ENCODE measurements around the gene IMPDH1.
A peak's percentile ranks its signal among the peaks of the same experiment; 100 is the strongest.
"Not testable (repeated sequence)": the region's sequence is repeated elsewhere in the genome, so short reads cannot be mapped to it uniquely, and the experiment has no call there.

The IMPDH1 gene

GRCh38 chr7:128409596-128410450 is at the start of gene IMPDH1:
TSS of gene IMPDH1 (minus strand) at chr7:128409982. CDS start at chr7:128409901, 81 bp downstream.
- DNase-seq (ENCODE audit: low read depth in 2 of 2) = peak; percentile 67 to 69

GRCh38 chr7:128459394-128459878 is 49.7 kb upstream of the IMPDH1 start:
- peak in 1 of 2 experiments; percentile 19 for DNase-seq (ENCODE audit: low read depth in 2 of 2)

GRCh38 chr7:128458956-128459355 is 49.2 kb upstream of the IMPDH1 start:
- no peak for DNase-seq (ENCODE audit: low read depth in 2 of 2)

GRCh38 chr7:128457385-128457784 is 47.6 kb upstream of the IMPDH1 start:
- DNase-seq (ENCODE audit: low read depth in 2 of 2) = not testable (repeated sequence)

DNA sequence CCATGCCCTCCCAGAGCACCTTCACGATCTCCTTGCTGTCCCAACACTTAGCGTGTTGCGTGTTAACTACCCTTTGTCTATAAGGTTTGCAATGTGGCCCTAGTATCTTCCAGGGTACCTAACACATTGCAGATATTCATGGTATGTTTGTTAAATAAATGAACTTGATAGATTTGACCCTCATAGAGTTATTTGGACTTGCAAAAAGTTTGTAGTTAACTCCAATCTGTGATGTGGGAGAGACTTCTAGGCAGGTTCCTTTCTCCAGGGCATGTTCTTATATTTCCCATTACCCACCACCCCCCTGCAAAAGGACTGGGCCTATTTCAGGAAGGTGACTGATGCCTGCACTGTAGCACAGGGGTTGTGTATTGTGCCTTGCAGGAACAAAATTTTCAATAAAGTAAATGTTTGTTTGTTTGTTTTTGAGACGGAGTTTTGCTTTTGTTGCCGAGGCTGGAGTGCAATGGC is 46.5 kb upstream of the IMPDH1 start:
- DNase-seq (ENCODE audit: low read depth in 2 of 2) = no peak

- peak; percentile 97 for DNase-seq (ENCODE audit: low read depth in 2 of 2)
Measured at GRCh38 chr7:128455543-128456254, 45.9 kb upstream of the IMPDH1 start, which contains the start of gene HILPDA. TSS of gene HILPDA (plus strand) at chr7:128455878. CDS start at chr7:128457269, 1,391 bp downstream.

GRCh38 chr7:128454808-128455542 is 45.2 kb upstream of the IMPDH1 start:
- peak in 1 of 2 experiments; percentile 22 for DNase-seq (ENCODE audit: low read depth in 2 of 2)

DNA sequence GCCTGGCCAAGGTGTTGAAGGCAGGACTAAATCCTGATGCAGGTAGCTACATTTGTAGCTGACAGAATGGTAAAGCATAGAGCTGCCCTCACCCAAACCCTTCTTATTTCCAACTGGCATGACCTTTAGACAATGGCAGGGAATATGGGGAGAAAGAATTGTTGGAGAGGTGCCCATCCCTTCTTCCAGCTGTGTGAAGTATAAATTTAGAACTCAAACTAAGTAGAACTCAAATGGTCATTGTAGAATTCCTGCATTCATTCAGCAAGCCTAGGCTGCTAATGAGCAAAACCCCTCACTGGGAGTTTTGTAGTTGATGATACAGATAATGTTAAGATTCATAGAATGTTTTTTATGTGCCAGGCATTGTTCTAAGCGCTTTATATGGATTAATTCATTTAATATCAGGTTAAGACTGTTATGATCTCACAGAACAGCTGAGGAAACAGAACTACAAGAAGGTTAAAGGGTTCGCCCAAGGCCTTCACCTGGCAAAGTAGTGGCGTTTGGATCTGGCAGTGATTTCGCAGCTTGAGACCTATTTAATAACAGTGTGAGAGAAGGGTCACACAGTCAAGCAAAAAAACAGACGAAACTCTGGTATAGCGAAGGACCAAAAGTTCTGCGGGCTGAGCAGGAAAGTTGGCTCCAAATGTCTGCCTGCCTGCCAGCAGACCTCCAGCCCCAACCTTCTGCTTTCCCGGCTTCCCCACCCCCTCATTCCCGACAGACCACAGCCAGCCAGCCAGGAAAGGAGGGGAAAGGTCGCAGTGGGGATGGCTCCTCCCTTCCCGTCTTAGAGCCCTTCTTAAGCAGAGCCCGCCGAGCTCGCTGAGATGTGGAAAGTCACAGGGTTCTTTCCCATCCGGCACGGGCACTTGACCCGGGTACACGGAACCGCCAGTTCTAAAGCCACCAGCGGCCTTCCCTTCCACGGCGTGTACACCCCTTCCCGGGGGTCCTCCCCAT is 44.3 kb upstream of the IMPDH1 start:
- DNase-seq (ENCODE audit: low read depth in 2 of 2) = peak; percentile 69 to 75

- no peak for DNase-seq (ENCODE audit: low read depth in 2 of 2)
Measured at GRCh38 chr7:128452552-128452951, 42.8 kb upstream of the IMPDH1 start.

DNA sequence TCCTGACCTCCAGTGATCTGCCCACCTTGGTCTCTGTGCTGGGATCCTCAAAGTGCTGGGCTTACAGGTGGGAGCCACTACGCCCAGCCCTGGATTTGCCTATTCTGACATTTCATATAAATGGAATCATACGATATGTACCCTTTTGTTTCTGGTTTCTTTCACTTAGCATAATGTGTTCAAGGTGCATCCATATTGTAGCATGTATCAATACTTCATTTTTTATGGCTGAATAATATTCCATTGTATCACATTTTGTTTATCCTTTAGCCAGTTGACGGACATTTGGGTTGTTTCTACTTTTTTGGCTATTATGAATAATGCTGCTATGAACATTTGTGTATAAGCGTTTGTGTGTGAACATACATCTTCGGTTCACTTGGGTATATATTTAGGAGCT is 41.1 kb upstream of the IMPDH1 start:
- no peak for DNase-seq (ENCODE audit: low read depth in 2 of 2)

DNA sequence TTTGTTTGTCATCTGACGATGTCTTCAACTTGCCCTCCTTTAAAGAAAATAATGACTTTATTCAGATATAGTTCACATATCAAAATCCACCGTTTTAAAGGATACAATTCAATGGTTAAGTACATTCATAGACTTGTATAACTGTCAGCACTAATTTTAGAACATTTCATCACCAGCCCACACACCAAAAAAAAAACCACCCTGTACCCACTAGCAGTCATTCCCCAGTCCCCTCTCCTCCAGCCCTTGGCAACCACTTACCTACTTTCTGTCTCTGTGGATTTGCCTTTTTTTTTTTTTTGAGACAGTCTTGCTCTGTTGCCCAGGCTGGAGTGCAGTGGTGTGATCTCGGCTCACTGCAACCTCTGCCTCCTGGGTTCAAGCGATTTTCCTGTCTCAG is 40.6 kb upstream of the IMPDH1 start:
- no peak for DNase-seq (ENCODE audit: low read depth in 2 of 2)

GRCh38 chr7:128448751-128449302 is 39.0 kb upstream of the IMPDH1 start:
- DNase-seq (ENCODE audit: low read depth in 2 of 2) = no peak

DNA sequence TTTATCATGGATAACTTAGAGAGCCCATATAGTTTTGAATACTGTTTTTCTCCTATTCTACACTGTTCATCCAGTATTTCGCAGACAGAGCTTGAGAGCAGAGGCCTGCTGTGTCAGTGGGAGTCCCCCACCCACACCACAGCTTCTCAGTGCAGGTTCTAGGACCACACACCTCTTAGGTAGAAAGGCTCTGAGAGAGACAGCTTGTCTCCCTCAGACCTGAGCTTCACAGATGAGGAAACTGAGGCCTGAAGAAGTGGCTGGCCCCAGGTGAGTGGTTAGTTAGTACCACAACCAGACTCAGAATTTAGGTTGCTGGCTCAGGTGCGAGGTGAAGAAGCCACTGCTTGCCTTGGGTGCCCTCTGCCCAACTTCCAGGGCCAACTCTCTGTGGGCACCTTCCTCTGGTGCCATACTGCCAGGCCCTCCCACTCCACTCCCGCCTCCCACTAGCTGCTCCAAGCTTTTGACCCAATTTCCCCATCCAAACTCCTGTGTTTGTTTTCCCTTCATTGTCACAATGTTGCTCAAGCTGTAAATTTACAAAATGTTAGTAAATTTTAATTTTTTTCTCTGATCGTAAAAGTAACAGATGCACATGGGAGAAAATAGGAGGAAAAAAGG is 38.3 kb upstream of the IMPDH1 start:
- DNase-seq (ENCODE audit: low read depth in 2 of 2) = no peak

- DNase-seq (ENCODE audit: low read depth in 2 of 2) = no peak
Measured at GRCh38 chr7:128446306-128446705, 36.5 kb upstream of the IMPDH1 start.

DNA sequence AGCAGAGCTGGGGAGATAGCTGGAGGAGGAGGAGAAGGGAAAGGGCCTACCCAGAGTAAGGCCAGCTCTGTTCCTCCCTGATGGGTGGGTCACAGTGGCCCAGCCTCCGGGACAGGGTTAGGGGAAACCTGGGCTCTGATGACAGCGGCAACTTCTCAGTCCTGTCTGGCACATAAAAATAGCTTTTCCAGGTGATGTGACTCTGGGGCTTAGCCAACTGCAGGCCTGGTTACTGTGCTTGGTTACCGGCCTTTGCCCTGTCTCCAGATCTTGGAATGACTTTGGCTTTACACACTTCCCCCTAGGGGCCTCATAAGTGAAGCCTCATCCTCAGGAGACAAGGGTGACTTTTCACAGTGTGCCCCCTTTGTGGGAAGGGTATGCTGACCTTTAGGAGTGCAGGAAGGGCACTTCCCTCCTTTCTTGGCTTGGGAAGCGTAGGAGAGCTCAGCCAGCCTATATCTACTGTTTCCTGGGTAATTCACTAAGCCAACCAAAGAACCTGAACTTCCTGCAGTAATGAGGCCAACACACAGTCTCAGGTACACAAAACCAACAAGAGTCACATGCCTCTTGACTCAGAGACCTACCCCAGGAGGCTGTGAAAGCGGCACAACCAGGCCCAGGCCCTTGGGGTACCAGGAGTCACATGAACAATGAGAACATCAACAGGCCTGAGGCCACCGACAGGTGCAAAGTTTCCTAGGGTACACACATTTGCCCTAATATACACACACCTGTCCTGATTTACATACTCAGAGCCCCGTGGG is 34.2 kb upstream of the IMPDH1 start:
- no peak for DNase-seq (ENCODE audit: low read depth in 2 of 2)

DNA sequence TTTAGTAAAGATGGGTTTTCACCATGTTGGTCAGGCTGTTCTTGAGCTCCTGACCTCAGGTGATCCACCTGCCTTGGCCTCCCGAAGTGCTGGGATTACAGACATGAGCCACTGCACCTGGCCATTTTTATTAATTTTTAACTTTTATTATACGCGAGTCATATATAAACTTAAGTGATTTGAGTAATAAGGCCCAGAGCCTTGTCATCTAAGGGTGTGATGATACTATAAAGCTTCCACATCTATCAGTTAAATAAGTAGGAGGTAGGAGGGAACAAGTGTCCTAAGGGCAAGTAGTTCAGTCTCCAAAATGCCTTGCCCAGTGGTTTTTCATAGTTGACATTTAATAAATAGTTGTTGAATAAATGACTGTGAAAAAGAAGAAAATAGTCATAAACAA is 32.6 kb upstream of the IMPDH1 start:
- DNase-seq (ENCODE audit: low read depth in 2 of 2) = no peak

- DNase-seq (ENCODE audit: low read depth in 2 of 2) = no peak
Measured at GRCh38 chr7:128437426-128438332, 27.9 kb upstream of the IMPDH1 start.

- DNase-seq (ENCODE audit: low read depth in 2 of 2) = no peak
Measured at GRCh38 chr7:128435327-128435686, 25.5 kb upstream of the IMPDH1 start.

Data from fibroblast of skin of left biceps (primary cell).